ENCODE measurements around the gene TSHZ1.
"Not testable (repeated sequence)": the region's sequence is repeated elsewhere in the genome, so short reads cannot be mapped to it uniquely, and the experiment has no call there.

Gene TSHZ1

GRCh38 chr18:75323821-75324585 lies 113.4 kb downstream of the TSHZ1 start:
- no peak for DNase-seq (ENCODE audit: low read depth)

GRCh38 chr18:75324686-75325257 lies 114.2 kb downstream of the TSHZ1 start:
- TF ChIP-seq, protein P1, sequence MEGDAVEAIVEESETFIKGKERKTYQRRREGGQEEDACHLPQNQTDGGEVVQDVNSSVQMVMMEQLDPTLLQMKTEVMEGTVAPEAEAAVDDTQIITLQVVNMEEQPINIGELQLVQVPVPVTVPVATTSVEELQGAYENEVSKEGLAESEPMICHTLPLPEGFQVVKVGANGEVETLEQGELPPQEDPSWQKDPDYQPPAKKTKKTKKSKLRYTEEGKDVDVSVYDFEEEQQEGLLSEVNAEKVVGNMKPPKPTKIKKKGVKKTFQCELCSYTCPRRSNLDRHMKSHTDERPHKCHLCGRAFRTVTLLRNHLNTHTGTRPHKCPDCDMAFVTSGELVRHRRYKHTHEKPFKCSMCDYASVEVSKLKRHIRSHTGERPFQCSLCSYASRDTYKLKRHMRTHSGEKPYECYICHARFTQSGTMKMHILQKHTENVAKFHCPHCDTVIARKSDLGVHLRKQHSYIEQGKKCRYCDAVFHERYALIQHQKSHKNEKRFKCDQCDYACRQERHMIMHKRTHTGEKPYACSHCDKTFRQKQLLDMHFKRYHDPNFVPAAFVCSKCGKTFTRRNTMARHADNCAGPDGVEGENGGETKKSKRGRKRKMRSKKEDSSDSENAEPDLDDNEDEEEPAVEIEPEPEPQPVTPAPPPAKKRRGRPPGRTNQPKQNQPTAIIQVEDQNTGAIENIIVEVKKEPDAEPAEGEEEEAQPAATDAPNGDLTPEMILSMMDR (conservative IDR thresholded peaks at IDR 0.05; ENCODE audit: low read depth, low read length), result no peak
- H3K4me3 ChIP-seq (ENCODE audit: low read depth, low read length), result no peak overlapping the region
- no peak for DNase-seq (ENCODE audit: low read depth)

More at GRCh38 chr18:75323821-75324585, 113.4 kb downstream of the TSHZ1 start:
- H3K4me3 ChIP-seq (ENCODE audit: low read depth, low read length), result no peak overlapping the region
- TF ChIP-seq, protein P1 (conservative IDR thresholded peaks at IDR 0.05; ENCODE audit: low read depth, low read length), result no peak

DNA sequence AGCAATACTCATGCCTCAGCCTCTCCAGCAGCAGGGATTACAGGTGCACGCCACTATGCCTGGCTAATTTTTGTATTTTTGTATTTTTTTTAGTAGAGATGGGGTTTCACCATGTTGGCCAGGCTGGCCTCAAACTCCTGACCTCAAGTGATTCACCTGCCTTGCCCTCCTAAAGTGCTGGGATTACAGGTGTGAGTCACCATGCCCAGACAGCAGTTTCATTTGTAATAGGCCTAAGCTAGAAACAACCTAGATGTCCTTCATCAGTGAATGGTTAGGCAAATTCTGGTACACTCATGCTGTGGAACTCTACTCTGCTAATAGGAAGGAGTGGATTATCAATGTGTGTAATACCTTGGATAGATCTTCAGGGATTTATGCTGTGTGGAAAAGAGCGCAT lies 119.2 kb downstream of the TSHZ1 start:
- H3K4me3 ChIP-seq (ENCODE audit: low read depth, low read length); DNase-seq (ENCODE audit: low read depth): not testable (repeated sequence)

- TF ChIP-seq, protein P1 (conservative IDR thresholded peaks at IDR 0.05; ENCODE audit: low read depth, low read length), result no peak
- no peak overlapping the region for H3K4me3 ChIP-seq (ENCODE audit: low read depth, low read length)
- no peak for DNase-seq (ENCODE audit: low read depth)
Observed at GRCh38 chr18:75330308-75330707, 119.7 kb downstream of the TSHZ1 start.

DNA sequence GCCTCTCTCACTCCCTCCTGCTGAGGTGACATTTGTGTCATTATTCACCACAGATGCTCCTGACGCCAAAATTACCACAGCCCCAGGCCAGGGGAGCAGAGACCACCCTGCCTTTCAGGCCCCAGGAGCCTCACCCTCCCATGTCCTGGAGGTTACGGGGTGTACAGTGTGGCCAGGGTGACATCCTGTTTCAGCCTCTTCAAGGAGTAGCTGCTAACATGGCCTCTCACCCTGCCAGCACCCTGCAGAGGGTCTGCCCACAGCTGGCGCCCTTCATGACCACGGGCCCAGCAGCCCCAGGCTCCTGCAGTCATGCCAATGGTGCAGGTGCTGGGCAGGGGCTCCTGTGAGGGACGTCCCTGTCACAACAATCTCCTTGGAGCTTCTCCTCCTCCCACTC lies 124.3 kb downstream of the TSHZ1 start:
- no peak for DNase-seq (ENCODE audit: low read depth)
- H3K4me3 ChIP-seq (ENCODE audit: low read depth, low read length), result no peak overlapping the region
- TF ChIP-seq, protein P1 (conservative IDR thresholded peaks at IDR 0.05; ENCODE audit: low read depth, low read length), result no peak

GRCh38 chr18:75335511-75335910 lies 124.9 kb downstream of the TSHZ1 start:
- TF ChIP-seq, protein P1 (conservative IDR thresholded peaks at IDR 0.05; ENCODE audit: low read depth, low read length), result no peak
- H3K4me3 ChIP-seq (ENCODE audit: low read depth, low read length), result no peak overlapping the region
- DNase-seq (ENCODE audit: low read depth), result no peak

DNA sequence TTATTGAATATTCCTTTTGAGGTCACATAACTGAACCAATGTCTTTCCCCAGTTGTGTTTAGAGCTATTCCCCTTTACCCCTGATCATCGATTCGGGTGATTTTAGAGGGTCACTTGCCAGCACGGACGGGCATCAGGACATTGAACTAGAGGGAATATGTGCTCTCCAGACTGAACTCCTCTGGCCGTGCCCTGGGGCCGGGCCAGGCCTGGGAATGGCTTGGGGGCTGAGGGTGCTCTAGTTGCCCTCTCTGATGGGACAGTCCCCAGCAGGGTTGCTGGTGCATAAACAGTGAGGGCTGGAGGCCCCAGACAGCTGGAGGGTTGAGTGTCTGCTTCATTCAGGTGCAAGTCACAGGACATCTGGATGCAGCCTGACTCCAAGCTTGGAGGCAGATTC lies 126.2 kb downstream of the TSHZ1 start:
- TF ChIP-seq, protein P1 (conservative IDR thresholded peaks at IDR 0.05; ENCODE audit: low read depth, low read length), result no peak
- H3K4me3 ChIP-seq (ENCODE audit: low read depth, low read length), result no peak overlapping the region
- DNase-seq (ENCODE audit: low read depth), result no peak

Measured in choroid plexus epithelial cell (primary cell).